GM11168 (cell line): ENCODE results near the gene DOCK10.

Source experiments
- in situ Hi-C: fragments of 300-500 bp; cut with MboI; formaldehyde crosslinking; loops from one replicate; pipeline ENCODE4 v1.12.0; 2022; ENCODE audit warnings: low sequenced_read_pairs; ENCODE audit not compliant: unreplicated experiment

DOCK10 gene

GRCh38 chr2:224803930-224804329 lies 238.3 kb downstream of the DOCK10 start:
- in situ Hi-C loops, result no loop called here

GRCh38 chr2:224802407-224802806 lies 239.9 kb downstream of the DOCK10 start:
- in situ Hi-C loops, result no loop called here

GRCh38 chr2:224801360-224801759 lies 240.9 kb downstream of the DOCK10 start:
- in situ Hi-C loops, result no loop called here

GRCh38 chr2:224799691-224800090 lies 242.6 kb downstream of the DOCK10 start:
- in situ Hi-C loops, result no loop called here

GRCh38 chr2:224798180-224798579 lies 244.1 kb downstream of the DOCK10 start:
- in situ Hi-C loops, result no loop called here

- in situ Hi-C loops, result no loop called here
These were observed 245.5 kb downstream of the DOCK10 start for GRCh38 chr2:224796695-224797305.

GRCh38 chr2:224793946-224794345 lies 248.3 kb downstream of the DOCK10 start:
- in situ Hi-C loops, result no loop called here

- in situ Hi-C loops, result no loop called here
These were observed 255.4 kb downstream of the DOCK10 start for GRCh38 chr2:224786848-224787247.

GRCh38 chr2:224781400-224781799 lies 260.9 kb downstream of the DOCK10 start:
- in situ Hi-C loops, result no loop called here

GRCh38 chr2:224780823-224781222 lies 261.4 kb downstream of the DOCK10 start:
- in situ Hi-C loops, result no loop called here

- in situ Hi-C loops, result no loop called here
These were observed 262.2 kb downstream of the DOCK10 start for GRCh38 chr2:224780106-224780505.

GRCh38 chr2:224778474-224778877 lies 263.8 kb downstream of the DOCK10 start:
- in situ Hi-C loops, result no loop called here

- in situ Hi-C loops, result no loop called here
These were observed 264.7 kb downstream of the DOCK10 start for GRCh38 chr2:224777559-224777930.

GRCh38 chr2:224776795-224777558 lies 265.3 kb downstream of the DOCK10 start:
- in situ Hi-C loops, result no loop called here

- in situ Hi-C loops, result no loop called here
These were observed 266.6 kb downstream of the DOCK10 start for GRCh38 chr2:224775647-224776046.

GRCh38 chr2:224774735-224775134 lies 267.5 kb downstream of the DOCK10 start:
- in situ Hi-C loops, result no loop called here

- in situ Hi-C loops, result no loop called here
These were observed 269.8 kb downstream of the DOCK10 start for GRCh38 chr2:224772494-224772893.

GRCh38 chr2:224769489-224769888 lies 272.8 kb downstream of the DOCK10 start:
- in situ Hi-C loops, result loop anchor here (10.0 kb wide), 1 partner anchor 405 kb away; no protein-coding TSS in a partner anchor

- in situ Hi-C loops, result loop anchor here (10.0 kb wide), 1 partner anchor 400 kb away; no protein-coding TSS in a partner anchor
These were observed 277.6 kb downstream of the DOCK10 start for GRCh38 chr2:224764565-224765236.

GRCh38 chr2:224757934-224758548 lies 284.2 kb downstream of the DOCK10 start:
- in situ Hi-C loops, result no loop called here
